Left forelimb (tissue), 1 donor: Measurements from ENCODE around the gene HOXC6.

ENCODE experiments used
- DNase-seq: peaks from one replicate; pipeline ENCODE4 v3.0.0-alpha.2; 2018; ENCODE audit warnings: low spot score

Gene HOXC6

DNA sequence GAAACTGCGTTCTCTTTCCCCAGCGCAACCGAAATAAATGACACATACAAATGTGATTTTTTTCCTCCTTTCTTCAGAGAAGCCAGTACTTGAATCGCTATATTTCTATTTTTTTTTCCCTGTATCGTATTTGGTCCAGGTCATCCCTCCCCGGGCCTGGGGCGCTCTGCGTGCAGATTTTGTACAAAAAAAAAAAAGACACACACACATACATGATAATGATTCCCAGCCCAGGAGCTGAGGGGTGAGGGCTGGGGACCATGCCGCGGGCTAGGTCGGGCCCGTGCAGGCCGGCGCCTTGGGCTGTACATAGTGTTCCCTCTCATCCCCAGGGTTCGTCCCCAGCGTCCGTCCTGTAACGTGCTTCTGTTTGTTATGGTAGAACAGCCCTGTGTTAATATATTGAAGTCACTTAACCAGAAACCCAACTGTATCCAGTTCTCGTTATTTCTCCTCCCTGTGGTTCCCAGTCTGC lies 25.3 kb upstream of the HOXC6 start:
- DNase-seq, result no peak

DNA sequence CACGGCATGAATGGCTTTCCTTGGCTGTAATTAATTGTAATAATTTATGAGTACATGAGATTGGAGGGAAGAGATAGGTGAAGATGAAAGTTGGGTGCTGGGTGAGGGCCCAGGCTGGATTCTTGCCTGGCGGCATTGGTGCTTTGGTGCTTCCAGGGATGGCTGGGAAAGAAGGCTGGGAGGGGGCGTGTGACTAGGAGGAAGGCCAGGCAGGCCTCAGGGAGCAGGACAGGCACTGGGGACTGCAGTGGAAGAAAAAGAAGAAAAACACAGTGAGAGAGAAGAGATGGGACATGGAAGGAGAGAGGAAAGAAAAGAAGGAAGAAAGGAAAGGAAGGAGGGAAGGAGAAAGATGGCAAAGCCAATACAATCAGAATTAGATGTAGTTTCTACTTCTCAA lies 24.6 kb upstream of the HOXC6 start:
- no peak for DNase-seq

DNA sequence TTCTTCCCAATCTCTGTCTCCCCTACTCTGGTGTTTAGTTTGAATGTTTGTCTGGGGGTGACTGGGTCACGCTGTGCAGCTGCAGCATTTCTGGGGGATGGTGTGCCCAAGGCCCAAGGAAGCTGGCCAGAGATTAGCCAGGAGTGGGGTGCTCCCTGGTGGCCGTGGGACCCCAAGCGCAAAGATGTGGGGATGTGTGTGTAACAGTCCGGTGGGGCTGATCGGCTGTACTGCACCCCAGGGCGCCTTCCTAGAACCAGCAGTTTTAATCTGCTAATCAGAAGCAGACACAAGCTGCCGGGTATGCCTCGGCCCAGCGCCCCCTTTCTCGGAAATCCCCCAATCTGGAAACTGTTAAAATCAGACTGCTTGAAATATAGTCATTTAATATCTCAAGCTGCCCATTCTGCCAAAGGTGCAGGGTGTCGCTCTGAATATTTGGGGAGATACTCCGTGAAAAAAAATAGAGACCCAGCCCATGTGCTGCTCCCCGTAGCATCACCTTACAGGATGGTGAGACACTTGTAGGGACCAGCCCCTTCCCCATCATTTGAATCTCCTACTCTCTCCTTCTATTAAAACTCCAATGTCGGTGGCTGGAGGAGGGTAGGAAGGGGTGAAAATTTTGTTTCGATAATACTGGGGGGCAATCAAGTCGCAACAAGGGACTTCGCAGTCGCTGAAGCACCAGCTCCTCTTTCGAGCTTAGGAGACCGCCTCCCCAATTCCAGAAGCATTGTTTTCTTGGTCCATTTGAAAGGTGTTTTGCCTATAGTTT lies 24.0 kb upstream of the HOXC6 start:
- DNase-seq, result no peak

DNA sequence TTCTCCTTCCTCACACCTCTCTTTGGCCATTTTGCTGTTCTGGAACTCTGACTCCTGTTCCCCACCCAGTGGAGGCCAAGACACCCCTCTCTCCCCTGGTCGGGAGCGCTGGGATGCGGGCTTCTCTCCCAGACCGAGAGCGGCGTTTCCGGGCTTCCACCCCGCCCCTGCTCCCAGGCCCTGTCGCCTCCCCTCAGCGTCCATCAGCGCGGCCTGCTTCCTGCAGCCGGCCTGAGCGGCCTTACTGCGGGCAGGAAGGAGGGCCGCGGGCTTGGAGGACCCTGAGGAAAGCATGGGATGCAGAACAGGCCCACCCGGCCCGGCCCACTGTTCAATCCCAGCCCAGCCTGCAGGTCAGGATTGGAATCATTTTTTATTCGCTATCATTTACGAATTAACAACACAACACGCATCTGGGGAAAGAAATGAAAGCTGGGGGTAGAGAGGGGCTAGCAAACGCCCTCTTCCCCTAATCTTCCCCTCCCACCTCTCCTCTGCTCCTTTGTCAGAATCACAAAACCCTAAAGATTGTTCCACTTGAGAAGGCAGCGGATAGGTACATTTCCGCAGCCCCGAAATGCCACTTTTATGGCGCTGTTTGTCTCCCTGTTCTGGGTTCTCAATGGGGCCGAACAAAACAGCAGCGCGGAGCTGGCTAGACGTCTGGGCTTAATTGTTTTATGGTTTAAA lies 23.3 kb upstream of the HOXC6 start:
- no peak for DNase-seq

GRCh38 chr12:54005531-54005852 lies 22.7 kb upstream of the HOXC6 start:
- DNase-seq, result no peak

DNA sequence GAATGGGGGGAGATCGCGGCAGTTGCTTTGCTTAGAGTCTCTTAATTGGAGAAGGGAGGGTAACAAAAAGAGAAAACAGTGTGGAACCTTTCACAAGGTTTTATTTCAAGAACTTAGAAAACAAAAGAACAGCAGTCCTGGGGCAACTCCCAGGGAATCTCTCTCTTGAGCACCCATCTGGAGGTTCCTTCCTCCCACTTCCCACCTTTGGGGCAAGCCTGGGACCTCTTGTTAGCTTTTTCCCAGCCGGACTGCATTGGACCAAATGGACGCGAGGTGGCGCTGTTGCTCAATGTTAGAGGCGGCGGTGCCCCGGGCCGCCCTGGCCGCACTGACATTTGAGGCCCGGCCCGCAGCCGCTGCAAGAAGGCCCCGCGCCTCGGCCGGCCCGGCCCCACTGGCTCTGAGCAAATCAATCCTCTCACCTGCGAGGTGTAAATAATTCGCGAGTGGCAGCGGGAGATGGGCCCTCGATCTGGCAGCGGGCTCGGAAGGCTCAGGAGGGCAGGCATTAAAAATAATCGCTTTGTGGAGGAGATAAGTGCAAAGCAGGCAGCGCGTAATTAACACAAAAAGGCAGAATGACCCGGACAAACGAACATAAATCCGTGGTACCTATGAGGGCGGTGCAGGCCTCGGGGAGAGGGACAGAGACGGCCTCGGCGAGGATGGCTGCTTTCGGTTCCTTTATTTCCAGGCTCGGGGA lies 22.2 kb upstream of the HOXC6 start:
- peak; percentile 90 for DNase-seq

- DNase-seq, result no peak
Measured at GRCh38 chr12:54006559-54007220, 21.6 kb upstream of the HOXC6 start.

DNA sequence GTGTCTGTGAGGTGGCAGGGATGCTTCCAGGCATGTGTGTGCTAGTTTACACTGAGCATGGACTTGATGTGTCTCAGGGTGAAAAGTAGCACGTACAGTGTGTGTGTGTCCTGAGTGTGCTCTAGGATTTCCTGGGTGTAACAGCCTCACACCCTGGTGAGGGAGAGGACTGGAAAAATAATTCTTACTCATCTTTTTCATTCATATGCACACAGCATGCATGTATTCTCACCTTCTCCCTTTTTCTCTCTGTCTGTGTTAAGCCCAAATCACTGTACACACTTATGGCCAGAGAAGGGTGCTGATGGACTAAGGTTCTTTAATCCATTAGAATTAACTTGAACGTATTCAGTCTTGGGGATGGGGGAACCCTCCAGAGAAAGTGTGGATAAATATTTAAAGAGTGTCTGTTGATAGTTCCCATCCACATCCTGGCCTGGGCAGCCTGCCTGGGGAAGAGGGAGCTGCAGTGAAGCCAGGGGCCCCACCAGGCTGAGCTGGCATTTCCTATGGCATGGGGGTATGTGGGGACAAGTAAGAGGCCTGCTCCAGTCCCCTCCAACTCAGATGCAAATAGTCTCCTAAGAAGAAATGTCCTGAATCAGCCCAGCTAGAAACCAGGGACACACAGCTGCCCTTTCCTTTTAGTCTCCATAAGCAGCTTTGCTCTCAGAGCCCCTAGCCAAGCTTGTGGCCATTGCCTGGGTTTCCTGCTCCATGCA lies 20.5 kb upstream of the HOXC6 start:
- no peak for DNase-seq

DNA sequence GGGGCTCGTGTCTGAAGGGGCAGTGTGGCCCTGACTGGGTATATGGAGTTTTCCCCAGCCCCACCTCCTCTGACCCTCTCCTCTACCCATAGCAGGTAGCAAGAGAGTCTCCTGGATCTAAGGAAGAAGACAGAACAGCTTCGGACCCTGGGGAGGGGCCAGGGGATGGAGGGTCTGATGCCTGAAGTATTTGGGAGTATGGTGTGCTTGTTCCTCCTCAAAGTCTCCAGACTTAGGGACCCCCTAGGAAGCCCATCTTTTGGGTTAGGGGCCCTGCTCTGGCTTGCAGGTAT lies 20.0 kb upstream of the HOXC6 start:
- no peak for DNase-seq

DNA sequence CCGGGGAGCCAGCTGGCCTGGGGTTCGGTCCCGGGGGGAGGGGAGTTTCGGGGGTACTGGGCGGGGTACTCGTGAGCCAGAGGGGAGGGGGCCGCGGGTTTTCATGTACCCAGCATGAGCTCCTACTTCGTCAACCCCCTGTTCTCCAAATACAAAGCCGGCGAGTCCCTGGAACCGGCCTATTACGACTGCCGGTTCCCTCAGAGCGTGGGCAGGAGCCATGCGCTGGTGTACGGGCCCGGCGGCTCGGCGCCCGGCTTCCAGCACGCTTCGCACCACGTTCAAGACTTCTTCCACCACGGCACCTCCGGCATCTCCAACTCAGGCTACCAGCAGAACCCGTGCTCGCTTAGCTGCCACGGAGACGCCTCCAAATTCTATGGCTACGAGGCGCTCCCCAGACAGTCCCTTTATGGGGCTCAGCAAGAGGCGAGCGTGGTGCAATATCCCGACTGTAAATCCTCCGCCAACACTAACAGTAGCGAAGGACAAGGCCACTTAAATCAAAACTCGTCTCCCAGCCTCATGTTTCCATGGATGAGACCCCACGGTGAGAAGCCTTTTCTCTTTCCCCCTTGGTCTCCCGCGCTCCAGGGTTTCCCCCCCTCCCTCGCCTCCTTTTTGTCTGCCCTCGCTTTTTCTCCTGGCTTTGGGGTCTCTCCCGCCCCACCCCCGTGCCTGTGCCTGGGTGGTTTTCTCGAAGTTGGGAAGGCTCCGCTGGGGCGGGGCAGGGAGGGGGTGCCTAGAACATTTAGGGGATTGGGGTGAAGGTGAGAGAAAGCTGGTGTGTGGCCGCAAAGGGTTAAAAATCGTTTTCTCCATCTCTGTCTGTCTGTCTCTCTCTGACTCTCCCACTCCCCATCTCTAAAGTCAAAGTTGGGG lies 18.8 kb upstream of the HOXC6 start:
- no peak for DNase-seq

- DNase-seq, result no peak
Measured at GRCh38 chr12:54010053-54010971, 17.9 kb upstream of the HOXC6 start.

- DNase-seq, result no peak
Measured at GRCh38 chr12:54010972-54011664, 17.1 kb upstream of the HOXC6 start.

GRCh38 chr12:54011665-54012532 lies 16.3 kb upstream of the HOXC6 start:
- DNase-seq, result no peak

- DNase-seq, result no peak
Measured at GRCh38 chr12:54012631-54013409, 15.4 kb upstream of the HOXC6 start.

- DNase-seq, result no peak
Measured at GRCh38 chr12:54014377-54015017, 13.7 kb upstream of the HOXC6 start.

DNA sequence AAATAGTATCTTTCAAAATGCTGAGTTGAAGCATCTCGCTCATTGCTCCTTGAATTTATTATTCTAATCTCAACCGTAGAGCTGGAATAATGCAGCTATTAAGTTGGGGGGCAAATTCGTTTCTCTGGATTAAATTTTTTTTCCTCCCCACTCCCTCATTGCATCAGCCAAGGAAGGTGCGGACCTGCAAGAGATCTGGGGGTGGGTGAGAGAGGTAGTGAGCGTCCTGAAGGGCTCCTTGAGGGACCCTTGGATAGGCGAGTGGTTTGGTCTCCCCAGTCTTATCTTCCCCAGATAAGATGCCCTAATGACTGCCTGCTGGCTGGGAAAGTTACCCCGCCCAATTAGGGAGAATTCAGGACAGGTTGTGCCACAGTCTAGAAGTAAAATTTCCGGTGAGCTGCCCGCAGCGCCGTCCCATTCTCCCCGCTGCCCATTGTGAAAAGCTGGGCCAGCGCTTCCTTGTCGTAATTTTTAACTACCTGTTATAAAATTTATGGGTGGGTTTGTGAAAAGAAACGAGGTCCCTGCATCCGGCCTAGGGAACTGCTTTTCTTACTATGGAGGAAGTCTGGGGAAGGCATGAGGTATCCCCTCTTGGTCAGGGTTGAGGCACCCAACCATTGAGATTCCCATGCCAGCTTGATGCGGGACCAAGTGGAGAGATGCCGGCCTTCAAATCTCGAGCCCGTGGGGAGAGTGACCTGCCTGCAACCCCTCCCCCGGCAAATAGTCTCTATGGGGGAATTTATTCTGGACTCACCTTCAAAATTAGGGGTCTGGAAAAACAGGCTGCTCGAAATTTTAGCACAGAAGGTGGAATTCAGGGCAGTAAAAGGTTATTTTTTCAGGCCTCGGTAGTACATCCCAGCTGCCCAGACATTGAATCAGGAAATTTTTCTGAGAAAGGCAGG lies 13.0 kb upstream of the HOXC6 start:
- DNase-seq, result no peak
